ENCODE measurements around the gene SPATA9. TPM values are rescaled to one million over a fixed set of nuclear protein-coding genes. Genes with fewer than 3 reads are reported as not detected.

SPATA9 gene
- total RNA-seq, 1 donor from 2014 or later, result 0.67 TPM

DNA sequence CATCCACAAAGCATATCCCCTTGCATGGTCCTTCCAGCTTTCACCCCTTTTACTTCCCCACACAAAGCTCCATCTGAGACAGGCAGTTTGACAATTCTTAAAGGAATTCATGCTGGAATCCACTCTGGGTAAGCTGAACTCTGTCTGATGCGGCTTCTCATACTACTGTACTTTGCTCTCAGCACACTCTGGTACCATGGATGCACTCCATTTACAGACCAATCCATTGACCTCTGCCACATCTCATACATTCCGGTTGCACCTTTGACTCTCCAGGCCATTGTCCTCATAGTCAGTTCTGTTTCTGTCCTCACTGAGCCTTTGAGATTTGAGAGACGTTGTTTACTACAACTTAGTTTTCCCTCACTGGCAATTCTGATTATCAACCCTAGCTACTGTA is 12.2 kb downstream of the SPATA9 start:
- Mint-ChIP-seq H3K36me3 (ENCODE audit: low read depth) (no peaks in the 10 kb centered on the region), H3K27ac (ENCODE audit: unreplicated experiment) (peak overlapping the region; percentile 74), H3K4me1 (ENCODE audit: low read depth) (peaks cover 48% of the 10 kb centered on the region), H3K4me3 (ENCODE audit: unreplicated experiment) (no peak overlapping the region), H3K27me3 (ENCODE audit: low read depth) (no peaks in the 10 kb centered on the region), H3K9me3 (ENCODE audit: low read depth) (no peaks in the 10 kb centered on the region)
- DNase-seq (ENCODE audit: low spot score), result no peak
- TF ChIP-seq, protein P1, sequence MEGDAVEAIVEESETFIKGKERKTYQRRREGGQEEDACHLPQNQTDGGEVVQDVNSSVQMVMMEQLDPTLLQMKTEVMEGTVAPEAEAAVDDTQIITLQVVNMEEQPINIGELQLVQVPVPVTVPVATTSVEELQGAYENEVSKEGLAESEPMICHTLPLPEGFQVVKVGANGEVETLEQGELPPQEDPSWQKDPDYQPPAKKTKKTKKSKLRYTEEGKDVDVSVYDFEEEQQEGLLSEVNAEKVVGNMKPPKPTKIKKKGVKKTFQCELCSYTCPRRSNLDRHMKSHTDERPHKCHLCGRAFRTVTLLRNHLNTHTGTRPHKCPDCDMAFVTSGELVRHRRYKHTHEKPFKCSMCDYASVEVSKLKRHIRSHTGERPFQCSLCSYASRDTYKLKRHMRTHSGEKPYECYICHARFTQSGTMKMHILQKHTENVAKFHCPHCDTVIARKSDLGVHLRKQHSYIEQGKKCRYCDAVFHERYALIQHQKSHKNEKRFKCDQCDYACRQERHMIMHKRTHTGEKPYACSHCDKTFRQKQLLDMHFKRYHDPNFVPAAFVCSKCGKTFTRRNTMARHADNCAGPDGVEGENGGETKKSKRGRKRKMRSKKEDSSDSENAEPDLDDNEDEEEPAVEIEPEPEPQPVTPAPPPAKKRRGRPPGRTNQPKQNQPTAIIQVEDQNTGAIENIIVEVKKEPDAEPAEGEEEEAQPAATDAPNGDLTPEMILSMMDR (IDR thresholded peaks at IDR 0.05), result no peak

DNA sequence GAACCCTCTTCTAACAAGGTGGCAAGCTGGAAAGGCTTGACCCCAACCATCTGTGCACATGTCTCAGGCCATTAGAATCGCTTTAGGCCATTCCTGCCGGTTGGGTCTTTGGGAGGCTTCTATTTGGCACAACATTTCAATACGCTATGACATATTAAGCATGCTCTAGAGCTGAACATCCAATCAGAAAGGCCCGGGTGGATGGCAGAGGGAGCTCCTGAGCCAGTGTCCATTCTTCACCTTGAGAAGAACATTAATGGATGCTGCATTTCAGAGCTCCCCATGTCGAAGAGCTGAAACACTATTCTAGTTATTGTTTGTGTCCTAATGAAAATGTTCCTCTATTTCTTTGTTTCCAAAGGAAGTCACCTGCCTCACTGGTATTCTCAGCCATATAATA is 12.8 kb downstream of the SPATA9 start:
- H3K9me3 Mint-ChIP-seq (ENCODE audit: low read depth), result no peaks in the 10 kb centered on the region
- no peak for DNase-seq (ENCODE audit: low spot score)
- H3K27me3 Mint-ChIP-seq (ENCODE audit: low read depth), result no peaks in the 10 kb centered on the region
- TF ChIP-seq, protein P1 (IDR thresholded peaks at IDR 0.05), result no peak
- H3K4me1 Mint-ChIP-seq (ENCODE audit: low read depth), result peaks cover 48% of the 10 kb centered on the region
- H3K36me3 Mint-ChIP-seq (ENCODE audit: low read depth), result no peaks in the 10 kb centered on the region
- no peak overlapping the region for H3K4me3 Mint-ChIP-seq (ENCODE audit: unreplicated experiment)
- peak overlapping the region; percentile 74 for H3K27ac Mint-ChIP-seq (ENCODE audit: unreplicated experiment)

GRCh38 chr5:95669540-95669939 is 13.3 kb downstream of the SPATA9 start:
- Mint-ChIP-seq H3K36me3 (ENCODE audit: low read depth) (no peaks in the 10 kb centered on the region), H3K27ac (ENCODE audit: unreplicated experiment) (peak overlapping the region; percentile 74), H3K27me3 (ENCODE audit: low read depth) (no peaks in the 10 kb centered on the region), H3K9me3 (ENCODE audit: low read depth) (no peaks in the 10 kb centered on the region), H3K4me3 (ENCODE audit: unreplicated experiment) (no peak overlapping the region), H3K4me1 (ENCODE audit: low read depth) (peaks cover 49% of the 10 kb centered on the region)
- TF ChIP-seq, protein P1 (IDR thresholded peaks at IDR 0.05), result no peak
- DNase-seq (ENCODE audit: low spot score), result no peak

DNA sequence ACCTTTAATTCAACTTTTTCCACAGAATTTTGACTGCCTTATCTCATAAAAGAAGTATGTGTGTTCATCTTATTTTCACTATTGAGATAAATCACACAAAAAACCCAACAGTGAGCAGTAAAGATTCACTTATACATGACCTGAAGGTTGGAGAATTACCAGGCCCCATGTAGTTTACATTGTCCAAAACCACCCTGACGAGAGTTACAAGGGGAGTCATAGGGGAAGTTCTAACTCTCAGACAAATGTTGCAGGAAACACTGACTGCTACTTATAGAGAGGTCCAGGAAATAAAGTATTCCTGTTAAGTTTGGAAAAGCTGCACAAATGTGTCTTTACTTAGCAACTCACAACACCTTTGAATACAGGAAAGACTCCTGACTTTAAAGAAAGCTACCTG is 14.1 kb downstream of the SPATA9 start:
- Mint-ChIP-seq H3K4me1 (ENCODE audit: low read depth) (peaks cover 55% of the 10 kb centered on the region), H3K36me3 (ENCODE audit: low read depth) (no peaks in the 10 kb centered on the region)
- no peak for DNase-seq (ENCODE audit: low spot score)

DNA sequence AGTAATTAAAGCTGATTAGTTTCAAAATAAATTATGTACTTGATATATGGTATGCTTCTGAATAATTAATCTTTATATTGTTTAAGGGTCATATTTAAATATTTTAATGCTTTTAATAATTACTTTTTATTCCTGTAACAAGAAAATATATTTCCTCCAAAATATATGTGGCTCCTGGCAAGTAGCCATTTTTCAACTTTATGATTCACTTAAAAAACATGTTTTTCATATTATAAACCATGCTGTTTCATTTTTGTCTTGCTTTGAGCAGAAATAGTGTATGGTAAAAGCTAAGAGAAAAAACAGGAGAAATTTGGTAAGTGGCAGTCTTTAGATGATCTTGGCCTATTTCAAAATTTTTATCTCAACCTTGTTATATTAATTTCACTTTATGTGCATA is 14.6 kb downstream of the SPATA9 start:
- TF ChIP-seq, protein P1 (IDR thresholded peaks at IDR 0.05), result no peak
- H3K9me3 Mint-ChIP-seq (ENCODE audit: low read depth), result no peaks in the 10 kb centered on the region
- H3K36me3 Mint-ChIP-seq (ENCODE audit: low read depth), result no peaks in the 10 kb centered on the region
- H3K4me1 Mint-ChIP-seq (ENCODE audit: low read depth), result peaks cover 52% of the 10 kb centered on the region
- H3K27me3 Mint-ChIP-seq (ENCODE audit: low read depth), result no peaks in the 10 kb centered on the region
- H3K4me3 Mint-ChIP-seq (ENCODE audit: unreplicated experiment), result no peak overlapping the region
- H3K27ac Mint-ChIP-seq (ENCODE audit: unreplicated experiment), result peak overlapping the region; percentile 74
- no peak for DNase-seq (ENCODE audit: low spot score)

More for the DNA sequence above, 14.1 kb downstream of the SPATA9 start:
- Mint-ChIP-seq H3K27ac (ENCODE audit: unreplicated experiment) (peak overlapping the region; percentile 74), H3K27me3 (ENCODE audit: low read depth) (no peaks in the 10 kb centered on the region), H3K4me3 (ENCODE audit: unreplicated experiment) (no peak overlapping the region), H3K9me3 (ENCODE audit: low read depth) (no peaks in the 10 kb centered on the region)
- TF ChIP-seq, protein P1 (IDR thresholded peaks at IDR 0.05), result no peak

Data from chondrocyte (in vitro differentiated cells).